Trophoblast cell (in vitro differentiated cells and primary cell): ENCODE measurements around the gene DSCAM.
"Not testable (repeated sequence)": the region's sequence is repeated elsewhere in the genome, so short reads cannot be mapped to it uniquely, and the experiment has no call there.

ENCODE experiments used
- DNase-seq, 2 donors: peaks; one replicate each; pipeline ENCODE4 v3.0.0-alpha.2; 2016
- H2AFZ ChIP-seq: 2 replicates; pipeline ENCODE4 v1.6.1; 2013; ENCODE audit warnings: low read length, moderate library complexity, mild to moderate bottlenecking; ENCODE audit not compliant: insufficient read depth, poor library complexity
- H2AK5ac ChIP-seq: 2 replicates; pipeline ENCODE4 v1.6.1; 2013; ENCODE audit warnings: mild to moderate bottlenecking, low read length
- H2BK120ac ChIP-seq: 2 replicates; pipeline ENCODE4 v1.6.1; 2013; ENCODE audit warnings: low read length, mild to moderate bottlenecking, moderate library complexity; ENCODE audit not compliant: insufficient read depth, poor library complexity
- H2BK12ac ChIP-seq: 2 replicates; pipeline ENCODE4 v1.6.1; 2013; ENCODE audit warnings: mild to moderate bottlenecking, low read length, moderate library complexity
- H2BK5ac ChIP-seq: 2 replicates; pipeline ENCODE4 v1.6.1; 2013; ENCODE audit warnings: low read length, low read depth, moderate library complexity, mild to moderate bottlenecking; ENCODE audit not compliant: poor library complexity
- H3K14ac ChIP-seq: 2 replicates; pipeline ENCODE4 v1.6.1; 2013; ENCODE audit warnings: mild to moderate bottlenecking, low read length
- H3K18ac ChIP-seq: 2 replicates; pipeline ENCODE4 v1.6.1; 2013; ENCODE audit warnings: mild to moderate bottlenecking, low read length
- H3K23ac ChIP-seq: 2 replicates; pipeline ENCODE4 v1.6.1; 2013; ENCODE audit warnings: low read length
- H3K27ac ChIP-seq: 2 replicates; pipeline ENCODE4 v1.5.1; 2013; ENCODE audit warnings: low read depth, mild to moderate bottlenecking, inconsistent platforms, low read length, moderate library complexity
- H3K27me3 ChIP-seq: 2 replicates; pipeline ENCODE4 v1.6.1; 2013; ENCODE audit warnings: inconsistent platforms, mild to moderate bottlenecking, low read length, moderate library complexity; ENCODE audit not compliant: insufficient read depth
- H3K36me3 ChIP-seq, 2 experiments: 1 replicate in 1 of 2; 2 replicates in 1 of 2; pipeline ENCODE4 v1.6.1; 2013; ENCODE audit warnings: low read length in 2 of 2, mild to moderate bottlenecking in 2 of 2, moderate library complexity in 1 of 2; ENCODE audit not compliant: insufficient read depth in 2 of 2, control insufficient read depth in 1 of 2
- H3K4ac ChIP-seq: 2 replicates; pipeline ENCODE4 v1.6.1; 2013; ENCODE audit warnings: low read depth, mild to moderate bottlenecking, low read length, moderate library complexity
- H3K4me1 ChIP-seq, 2 experiments: 1 replicate in 1 of 2; 2 replicates in 1 of 2; pipeline ENCODE4 v1.6.1; 2013; ENCODE audit warnings: low read length in 2 of 2, mild to moderate bottlenecking in 2 of 2, moderate library complexity in 1 of 2; ENCODE audit not compliant: insufficient read depth in 2 of 2, control insufficient read depth in 1 of 2
- H3K4me2 ChIP-seq: 2 replicates; pipeline ENCODE4 v1.6.1; 2013; ENCODE audit warnings: inconsistent platforms, mild to moderate bottlenecking, low read length, moderate library complexity
- H3K4me3 ChIP-seq: 2 replicates; pipeline ENCODE4 v1.5.1; 2013; ENCODE audit warnings: mild to moderate bottlenecking, low read depth, low read length, inconsistent platforms
- H3K79me1 ChIP-seq: one replicate; pipeline ENCODE4 v1.6.1; 2013; ENCODE audit warnings: low read length
- H3K79me2 ChIP-seq: 2 replicates; pipeline ENCODE4 v1.6.1; 2013; ENCODE audit warnings: low read length, mild to moderate bottlenecking; ENCODE audit not compliant: control insufficient read depth, insufficient read depth, poor library complexity
- H3K9ac ChIP-seq: 2 replicates; pipeline ENCODE4 v1.6.1; 2013; ENCODE audit warnings: mild to moderate bottlenecking, low read length
- H3K9me3 ChIP-seq: 2 replicates; pipeline ENCODE4 v1.6.1; 2013; ENCODE audit warnings: low read depth, mild to moderate bottlenecking, control low read depth, inconsistent platforms, low read length; ENCODE audit not compliant: insufficient read depth
- H4K12ac ChIP-seq: 2 replicates; pipeline ENCODE4 v1.6.1; 2013; ENCODE audit warnings: low read depth, mild to moderate bottlenecking, low read length, moderate library complexity
- H4K8ac ChIP-seq: 2 replicates; pipeline ENCODE4 v1.6.1; 2013; ENCODE audit warnings: low read depth, mild to moderate bottlenecking, low read length, moderate library complexity
- H4K91ac ChIP-seq: one replicate; pipeline ENCODE4 v1.6.1; 2013; ENCODE audit warnings: low read depth, mild to moderate bottlenecking, low read length, moderate library complexity
- WGBS: extraction: QIAGEN DNeasy Blood & Tissue Kit; methylation state at CpG from one replicate; pipeline ENCODE4 v1.1.7; 2013; ENCODE audit warnings: missing lambda C conversion rate; ENCODE audit not compliant: insufficient read length, insufficient coverage; ENCODE audit errors: extremely low coverage; 5-methylcytosine and 5-hydroxymethylcytosine counted together

DSCAM gene

DNA sequence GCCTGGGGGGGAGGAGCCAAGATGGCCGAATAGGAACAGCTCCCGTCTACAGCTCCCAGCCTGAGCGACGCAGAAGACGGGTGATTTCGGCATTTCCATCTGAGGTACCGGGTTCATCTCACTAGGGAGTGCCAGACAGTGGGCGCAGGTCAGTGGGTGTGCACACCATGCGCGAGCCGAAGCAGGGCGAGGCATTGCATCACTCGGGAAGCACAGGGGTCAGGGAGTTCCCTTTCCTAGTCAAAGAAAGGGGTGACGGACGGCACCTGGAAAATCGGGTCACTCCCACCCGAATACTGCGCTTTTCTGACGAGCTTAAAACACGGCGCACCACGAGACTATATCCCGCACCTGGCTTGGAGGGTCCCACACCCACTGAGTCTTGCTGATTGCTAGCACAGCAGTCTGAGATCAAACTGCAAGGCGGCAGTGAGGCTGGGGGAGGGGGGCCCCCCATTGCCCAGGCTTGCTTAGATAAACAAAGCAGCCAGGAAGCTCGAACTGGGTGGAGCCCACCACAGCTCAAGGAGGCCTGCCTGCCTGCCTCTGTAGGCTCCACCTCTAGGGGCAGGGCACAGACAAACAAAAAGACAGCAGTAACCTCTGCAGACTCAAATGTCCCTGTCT lies 813.7 kb downstream of the DSCAM start:
- H3K79me2 ChIP-seq, H2BK5ac ChIP-seq, H4K8ac ChIP-seq, H2AFZ ChIP-seq, H3K18ac ChIP-seq, H3K4me2 ChIP-seq, H3K14ac ChIP-seq, H3K79me1 ChIP-seq, H3K4ac ChIP-seq, H2BK12ac ChIP-seq, H4K91ac ChIP-seq, H3K27ac ChIP-seq, H3K23ac ChIP-seq, H2BK120ac ChIP-seq, H3K4me1 ChIP-seq, H3K36me3 ChIP-seq, H3K9ac ChIP-seq, H3K9me3 ChIP-seq, H3K4me3 ChIP-seq, H4K12ac ChIP-seq, DNase-seq, H3K27me3 ChIP-seq, H2AK5ac ChIP-seq: not testable (repeated sequence)
- no CpG with 5 or more reads among the region's 25 CpGs for WGBS

DNA sequence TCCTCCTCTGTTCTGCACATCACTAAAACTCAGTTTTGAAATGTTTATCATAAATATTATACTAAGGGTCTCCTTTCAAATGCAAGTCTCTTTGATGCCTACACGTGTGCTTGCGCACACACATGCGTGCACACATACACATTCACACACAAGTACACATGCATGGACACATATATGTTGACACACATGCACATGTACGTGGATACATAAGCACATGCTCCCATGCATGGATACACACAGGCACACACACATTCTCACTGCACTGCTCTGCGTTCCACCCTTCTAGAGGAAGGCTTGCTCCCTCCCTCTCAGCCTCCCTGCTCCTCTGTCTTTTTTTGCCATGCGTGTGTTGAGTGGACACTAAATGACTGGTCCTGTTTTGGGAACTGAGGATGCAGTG lies 817.1 kb downstream of the DSCAM start:
- Histone ChIP-seq H2AK5ac (no peak overlapping the region), H3K4ac (no peak overlapping the region), H3K79me2 (no peaks in the 10 kb centered on the region), H4K8ac (no peak overlapping the region), H3K27me3 (no peaks in the 10 kb centered on the region), H4K12ac (no peak overlapping the region), H4K91ac (no peak overlapping the region), H2BK12ac (no peak overlapping the region), H3K9me3 (no peaks in the 10 kb centered on the region), H3K4me1 (no peaks in the 10 kb centered on the region), H3K4me3 (no peak overlapping the region), H3K9ac (no peak overlapping the region), H3K14ac (no peak overlapping the region), H3K4me2 (no peak overlapping the region), H2AFZ (no peak overlapping the region), H3K23ac (no peak overlapping the region), H3K79me1 (no peaks in the 10 kb centered on the region), H3K18ac (no peak overlapping the region), H3K27ac (no peak overlapping the region), H3K36me3 (no peaks in the 10 kb centered on the region), H2BK5ac (no peak overlapping the region), H2BK120ac (no peak overlapping the region)
- DNase-seq, result no peak
- no CpG with 5 or more reads among the region's 6 CpGs for WGBS

GRCh38 chr21:40028393-40028792 lies 818.6 kb downstream of the DSCAM start:
- not testable (repeated sequence) for H2AK5ac ChIP-seq, H3K27ac ChIP-seq, H4K91ac ChIP-seq, H3K14ac ChIP-seq, H3K4ac ChIP-seq, H3K4me1 ChIP-seq, H3K79me1 ChIP-seq, H3K9me3 ChIP-seq, H2BK12ac ChIP-seq, H3K18ac ChIP-seq, DNase-seq, H4K12ac ChIP-seq, H3K79me2 ChIP-seq, H3K9ac ChIP-seq, H4K8ac ChIP-seq, H3K4me3 ChIP-seq, H3K4me2 ChIP-seq, H3K23ac ChIP-seq, H2BK5ac ChIP-seq, H3K27me3 ChIP-seq, H2AFZ ChIP-seq, H2BK120ac ChIP-seq, H3K36me3 ChIP-seq
- WGBS, result no CpG with 5 or more reads among the region's 19 CpGs

- Histone ChIP-seq H2BK120ac (no peak overlapping the region), H4K12ac (no peak overlapping the region), H3K4me1 (no peaks in the 10 kb centered on the region), H3K79me2 (no peaks in the 10 kb centered on the region), H3K14ac (no peak overlapping the region), H3K9me3 (peaks cover 5% of the 10 kb centered on the region), H3K36me3 (no peaks in the 10 kb centered on the region), H3K23ac (no peak overlapping the region), H3K4me2 (no peak overlapping the region), H3K79me1 (no peaks in the 10 kb centered on the region), H3K18ac (no peak overlapping the region), H3K4ac (no peak overlapping the region), H4K91ac (no peak overlapping the region), H3K27me3 (no peaks in the 10 kb centered on the region), H3K27ac (no peak overlapping the region), H4K8ac (no peak overlapping the region), H2AK5ac (no peak overlapping the region), H3K4me3 (no peak overlapping the region), H2BK5ac (no peak overlapping the region), H3K9ac (no peak overlapping the region), H2AFZ (no peak overlapping the region), H2BK12ac (no peak overlapping the region)
- no peak for DNase-seq
- WGBS, result no CpG with 5 or more reads among the region's 5 CpGs
Measured at GRCh38 chr21:40021558-40022351, 825.2 kb downstream of the DSCAM start.
